Thyroid gland (tissue), 4 donors: Measurements from ENCODE around the gene GSTA4. TPM values are rescaled to one million over a fixed set of nuclear protein-coding genes. Genes with fewer than 3 reads are reported as not detected.
"Not testable (repeated sequence)": the region's sequence is repeated elsewhere in the genome, so short reads cannot be mapped to it uniquely, and the experiment has no call there.

Experiments
- DNase-seq, 2 donors: peaks; one replicate each; pipeline ENCODE4 v3.0.0-alpha.2; 2019
- H3K27ac ChIP-seq, 3 donors: fragments of 200-600 bp; sonication (generic); 1 replicate in 2 of 3; 2 replicates in 1 of 3; pipeline ENCODE4 v1.5.1; 2016 to 2019; ENCODE audit warnings: mild to moderate bottlenecking in 1 of 3, moderate library complexity in 1 of 3
- H3K27me3 ChIP-seq: fragments of 200-600 bp; sonication (generic); one replicate; pipeline ENCODE4 v1.5.1; 2019
- H3K36me3 ChIP-seq, 2 donors: fragments of 200-600 bp; sonication (generic); one replicate each; pipeline ENCODE4 v1.5.1; 2016 to 2019
- H3K4me1 ChIP-seq, 2 donors: fragments of 200-600 bp; sonication (generic); one replicate each; pipeline ENCODE4 v1.5.1; 2017 to 2019
- H3K4me3 ChIP-seq, 3 donors: fragments of 200-600 bp; sonication (generic); replicated peaks in 1 of 3; 1 replicate in 2 of 3; 2 replicates in 1 of 3; pipeline ENCODE4 v1.5.1; 2016; ENCODE audit warnings: mild to moderate bottlenecking in 1 of 3
- H3K9me3 ChIP-seq: fragments of 200-600 bp; sonication (generic); one replicate; pipeline ENCODE4 v1.5.1; 2017
- CTCF ChIP-seq, 6 experiments: fragments of 200-600 bp in 3 of 6; fragments of 450-650 bp in 3 of 6; sonication (generic) in 3 of 6; IDR thresholded peaks; one replicate each; pipeline ENCODE4 v1.5.1; 2016 to 2019; ENCODE audit warnings: antibody characterized with exemption in 6 of 6, mild to moderate bottlenecking in 2 of 6, inconsistent platforms in 1 of 6, moderate library complexity in 1 of 6
- POLR2A ChIP-seq, 2 donors: fragments of 450-650 bp; IDR thresholded peaks; one replicate each; pipeline ENCODE4 v1.6.1; 2017; ENCODE audit warnings: antibody characterized with exemption in 2 of 2, mild to moderate bottlenecking in 2 of 2, moderate library complexity in 1 of 2
- WGBS, 2 donors: methylation state at CpG; one replicate each; pipeline ENCODE4 v1.1.5; 2017; 5-methylcytosine and 5-hydroxymethylcytosine counted together
- intact Hi-C: fragments of 100-400 bp; cut with DNase I; formaldehyde crosslinking; loops from one replicate; pipeline ENCODE4 v1.15.1; 2023
- total RNA-seq, 4 donors: library from RNA; depleted of rRNA; stranded (reverse); fragments of >200 nt; gene quantifications; one replicate each; pipeline ENCODE4 v1.2.3, GENCODE V29; 2016

The GSTA4 gene
- total RNA-seq, 4 donors from 2014 or later, result 20.9 to 24.7 (median 24.6) TPM

- Histone ChIP-seq H3K36me3 (no peaks in the 10 kb centered on the region), H3K9me3 (no peaks in the 10 kb centered on the region), H3K4me3 (no peak overlapping the region), H3K27ac (no peak overlapping the region), H3K4me1 (peaks cover 0 to 13% of the 10 kb centered on the region in 2 donors), H3K27me3 (no peaks in the 10 kb centered on the region)
- TF ChIP-seq POLR2A (IDR thresholded peaks at IDR 0.05) (no peak), CTCF (IDR thresholded peaks at IDR 0.05) (no peak)
- peak; percentile 33 to 34 for DNase-seq
- WGBS, 2 donors, result 65 to 75% methylated on average over 6 of the region's 6 CpGs
- intact Hi-C loops, result no loop called here
These were observed 40.9 kb downstream of the GSTA4 start for GRCh38 chr6:52953911-52954839.

GRCh38 chr6:52946306-52946705, 48.8 kb downstream of the GSTA4 start:
- H3K36me3 ChIP-seq, result no peaks in the 10 kb centered on the region
- H3K4me3 ChIP-seq, result no peak overlapping the region
- 38 to 39% methylated on average over 5 of the region's 5 CpGs for WGBS, 2 donors
- no peak for DNase-seq
- no peak for TF ChIP-seq CTCF (IDR thresholded peaks at IDR 0.05)
- no peaks in the 10 kb centered on the region for H3K9me3 ChIP-seq
- peaks cover 4 to 10% of the 10 kb centered on the region in 2 donors for H3K4me1 ChIP-seq
- H3K27ac ChIP-seq, result no peak overlapping the region
- intact Hi-C loops, result no loop called here
- H3K27me3 ChIP-seq, result no peaks in the 10 kb centered on the region

- DNase-seq, result peak; percentile 53 to 62
- H3K27ac ChIP-seq, result peak overlapping the region in 1 of 3 donors; percentile 47
- H3K36me3 ChIP-seq, H3K27me3 ChIP-seq, intact Hi-C loops, H3K4me3 ChIP-seq, H3K9me3 ChIP-seq: not testable (repeated sequence)
- peaks cover 4 to 21% of the 10 kb centered on the region in 2 donors for H3K4me1 ChIP-seq
- WGBS, 2 donors, result 39 to 50% methylated on average over 10 of the region's 10 CpGs
These were observed 52.3 kb downstream of the GSTA4 start for GRCh38 chr6:52942821-52943220.

- intact Hi-C loops, result no loop called here
- Histone ChIP-seq H3K36me3 (no peaks in the 10 kb centered on the region), H3K27me3 (no peaks in the 10 kb centered on the region), H3K4me1 (peaks cover 4 to 24% of the 10 kb centered on the region in 2 donors), H3K27ac (peak overlapping the region in 1 of 3 donors; percentile 47), H3K9me3 (no peaks in the 10 kb centered on the region), H3K4me3 (no peak overlapping the region)
- 79 to 88% methylated on average over 4 of the region's 4 CpGs for WGBS, 2 donors
- no peak for DNase-seq
- TF ChIP-seq POLR2A (IDR thresholded peaks at IDR 0.05) (no peak), CTCF (IDR thresholded peaks at IDR 0.05) (no peak)
These were observed 52.9 kb downstream of the GSTA4 start for GRCh38 chr6:52942221-52942620.

- Histone ChIP-seq H3K27me3 (no peaks in the 10 kb centered on the region), H3K4me3 (no peak overlapping the region), H3K27ac (no peak overlapping the region), H3K9me3 (no peaks in the 10 kb centered on the region), H3K36me3 (no peaks in the 10 kb centered on the region), H3K4me1 (peaks cover under 1 to 21% of the 10 kb centered on the region in 2 donors)
- TF ChIP-seq POLR2A (IDR thresholded peaks at IDR 0.05), result no peak
- no peak for TF ChIP-seq CTCF (IDR thresholded peaks at IDR 0.05)
- DNase-seq, result peak; percentile 53 to 61
- intact Hi-C loops, result no loop called here
- WGBS, 2 donors, result 56 to 58% methylated on average over 2 of the region's 2 CpGs
These were observed 57.2 kb downstream of the GSTA4 start for GRCh38 chr6:52937908-52938307.
